Adipocyte (in vitro differentiated cells): ENCODE results near the gene ANKHD1.

Source experiments
- DNase-seq: peaks from one replicate; pipeline ENCODE4 v3.0.0-alpha.2; 2015; ENCODE audit warnings: low read depth
- H3K27me3 ChIP-seq: replicated peaks from 2 replicates; pipeline ENCODE4 v1.7.0; 2013; ENCODE audit warnings: mild to moderate bottlenecking, low read length, moderate library complexity; ENCODE audit not compliant: control insufficient read depth, insufficient read depth
- H3K36me3 ChIP-seq: 2 replicates; pipeline ENCODE4 v1.7.0; 2013; ENCODE audit warnings: low read length, mild to moderate bottlenecking, moderate library complexity; ENCODE audit not compliant: control insufficient read depth, insufficient read depth, severe bottlenecking
- H3K4me1 ChIP-seq: 2 replicates; pipeline ENCODE4 v1.7.0; 2013; ENCODE audit warnings: mild to moderate bottlenecking, low read length, moderate library complexity; ENCODE audit not compliant: control insufficient read depth, insufficient read depth
- H3K4me3 ChIP-seq: 2 replicates; pipeline ENCODE4 v1.7.0; 2013; ENCODE audit warnings: mild to moderate bottlenecking, low read length, moderate library complexity
- H3K9ac ChIP-seq: 2 replicates; pipeline ENCODE4 v1.7.0; 2013; ENCODE audit warnings: mild to moderate bottlenecking, low read length, moderate library complexity
- H3K9me3 ChIP-seq: 2 replicates; pipeline ENCODE4 v1.7.0; 2013; ENCODE audit warnings: mild to moderate bottlenecking, low read length, moderate library complexity; ENCODE audit not compliant: control insufficient read depth

The ANKHD1 gene

GRCh38 chr5:140362875-140363630 is 38.6 kb upstream of the ANKHD1 start:
- peak; percentile 83 for DNase-seq
- peaks cover 4% of the 10 kb centered on the region for H3K27me3 ChIP-seq
- H3K9ac ChIP-seq, result peak overlapping the region; percentile 30
- H3K36me3 ChIP-seq, result no peaks in the 10 kb centered on the region
- peak overlapping the region; percentile 69 for H3K4me3 ChIP-seq
- H3K4me1 ChIP-seq, result peaks cover 4% of the 10 kb centered on the region
- no peaks in the 10 kb centered on the region for H3K9me3 ChIP-seq

GRCh38 chr5:140363631-140364471 is 37.8 kb upstream of the ANKHD1 start:
- peak overlapping the region; percentile 69 for H3K4me3 ChIP-seq
- H3K36me3 ChIP-seq, result no peaks in the 10 kb centered on the region
- H3K9ac ChIP-seq, result peak overlapping the region; percentile 30
- H3K4me1 ChIP-seq, result peaks cover 8% of the 10 kb centered on the region
- peaks cover 4% of the 10 kb centered on the region for H3K27me3 ChIP-seq
- no peaks in the 10 kb centered on the region for H3K9me3 ChIP-seq
- no peak for DNase-seq

GRCh38 chr5:140364472-140364765 is 37.2 kb upstream of the ANKHD1 start:
- Histone ChIP-seq H3K4me3 (no peak overlapping the region), H3K9me3 (no peaks in the 10 kb centered on the region), H3K9ac (no peak overlapping the region), H3K27me3 (peaks cover 4% of the 10 kb centered on the region), H3K36me3 (no peaks in the 10 kb centered on the region), H3K4me1 (peaks cover 12% of the 10 kb centered on the region)
- DNase-seq, result no peak

- Histone ChIP-seq H3K36me3 (no peaks in the 10 kb centered on the region), H3K4me1 (peaks cover 12% of the 10 kb centered on the region), H3K9ac (no peak overlapping the region), H3K9me3 (no peaks in the 10 kb centered on the region), H3K27me3 (peaks cover 4% of the 10 kb centered on the region), H3K4me3 (no peak overlapping the region)
- DNase-seq, result no peak
These were observed 36.4 kb upstream of the ANKHD1 start for GRCh38 chr5:140365282-140365681.

- Histone ChIP-seq H3K9ac (no peak overlapping the region), H3K4me3 (no peak overlapping the region), H3K9me3 (no peaks in the 10 kb centered on the region), H3K36me3 (no peaks in the 10 kb centered on the region), H3K27me3 (peaks cover 4% of the 10 kb centered on the region), H3K4me1 (peaks cover 12% of the 10 kb centered on the region)
- DNase-seq, result no peak
These were observed 35.7 kb upstream of the ANKHD1 start for GRCh38 chr5:140365941-140366340.

- peaks cover 12% of the 10 kb centered on the region for H3K4me1 ChIP-seq
- peaks cover 4% of the 10 kb centered on the region for H3K27me3 ChIP-seq
- DNase-seq, result no peak
- no peak overlapping the region for H3K9ac ChIP-seq
- H3K4me3 ChIP-seq, result no peak overlapping the region
- no peaks in the 10 kb centered on the region for H3K9me3 ChIP-seq
- no peaks in the 10 kb centered on the region for H3K36me3 ChIP-seq
These were observed 34.9 kb upstream of the ANKHD1 start for GRCh38 chr5:140366589-140367255.

GRCh38 chr5:140367256-140368013 is 34.2 kb upstream of the ANKHD1 start:
- no peaks in the 10 kb centered on the region for H3K9me3 ChIP-seq
- no peak overlapping the region for H3K4me3 ChIP-seq
- peaks cover 12% of the 10 kb centered on the region for H3K4me1 ChIP-seq
- H3K27me3 ChIP-seq, result peaks cover 4% of the 10 kb centered on the region
- H3K9ac ChIP-seq, result no peak overlapping the region
- no peak for DNase-seq
- H3K36me3 ChIP-seq, result no peaks in the 10 kb centered on the region

GRCh38 chr5:140371356-140372151 is 30.1 kb upstream of the ANKHD1 start:
- Histone ChIP-seq H3K27me3 (no peaks in the 10 kb centered on the region), H3K36me3 (no peaks in the 10 kb centered on the region), H3K9me3 (no peaks in the 10 kb centered on the region), H3K4me3 (no peak overlapping the region), H3K9ac (no peak overlapping the region), H3K4me1 (peaks cover 13% of the 10 kb centered on the region)
- no peak for DNase-seq

- no peak overlapping the region for H3K9ac ChIP-seq
- H3K4me1 ChIP-seq, result peaks cover 13% of the 10 kb centered on the region
- no peaks in the 10 kb centered on the region for H3K27me3 ChIP-seq
- no peaks in the 10 kb centered on the region for H3K36me3 ChIP-seq
- no peak overlapping the region for H3K4me3 ChIP-seq
- H3K9me3 ChIP-seq, result no peaks in the 10 kb centered on the region
- peak; percentile 89 for DNase-seq
These were observed 28.6 kb upstream of the ANKHD1 start for GRCh38 chr5:140372971-140373487.

- Histone ChIP-seq H3K27me3 (no peaks in the 10 kb centered on the region), H3K4me3 (no peak overlapping the region), H3K9ac (no peak overlapping the region), H3K9me3 (peaks cover 3% of the 10 kb centered on the region), H3K4me1 (no peaks in the 10 kb centered on the region), H3K36me3 (no peaks in the 10 kb centered on the region)
- no peak for DNase-seq
These were observed 20.3 kb upstream of the ANKHD1 start for GRCh38 chr5:140381351-140381750.
